ENCODE data around the gene FAM216B. TPM values are rescaled to one million over a fixed set of nuclear protein-coding genes. Genes with fewer than 3 reads are reported as not detected.

The FAM216B gene
- total RNA-seq, 1 experiment from 2014 or later, result not detected

Other genes with a start within 250 kb of the FAM216B start
- not detected in 2 replicates for gene TNFSF11, start 207.4 kb upstream of the FAM216B start, total RNA-seq (2022)
- 80.6 and 86.5 TPM in 2 replicates for gene EPSTI1, start 210.7 kb downstream of the FAM216B start, total RNA-seq (2022)
- gene DNAJC15, start 242.0 kb downstream of the FAM216B start, total RNA-seq (2022), result 71.0 and 72.2 TPM in 2 replicates